ENCODE measurements around the gene FAM72A.
"Not testable (repeated sequence)": the region's sequence is repeated elsewhere in the genome, so short reads cannot be mapped to it uniquely, and the experiment has no call there.

Gene FAM72A

GRCh38 chr1:206215600-206216392 lies 13.2 kb upstream of the FAM72A start:
- not testable (repeated sequence) for DNase-seq

GRCh38 chr1:206210802-206211201 lies 8.2 kb upstream of the FAM72A start:
- DNase-seq: not testable (repeated sequence)

GRCh38 chr1:206205569-206205968 lies 2.9 kb upstream of the FAM72A start:
- DNase-seq: peak; percentile 0 to 1

- DNase-seq: peak in 1 of 2 donors; percentile 0
Measured at GRCh38 chr1:206204871-206205270, 2.2 kb upstream of the FAM72A start.

- DNase-seq: not testable (repeated sequence)
Measured at GRCh38 chr1:206204159-206204511, 1.5 kb upstream of the FAM72A start.

- peak; percentile 31 to 33 for DNase-seq
Measured at GRCh38 chr1:206203364-206204158, 922 bp upstream of the FAM72A start, which contains the start of gene SRGAP2. SRGAP2 (plus strand) TSS chr1:206203541; CDS start chr1:206205971, 2,430 bp downstream.

- not testable (repeated sequence) for DNase-seq
Measured at GRCh38 chr1:206196748-206197424, 5.8 kb downstream of the FAM72A start.

- DNase-seq: not testable (repeated sequence)
Measured at GRCh38 chr1:206195182-206195581, 7.5 kb downstream of the FAM72A start.

GRCh38 chr1:206186826-206187225 lies 15.8 kb downstream of the FAM72A start:
- DNase-seq: not testable (repeated sequence)

- not testable (repeated sequence) for DNase-seq
Measured at GRCh38 chr1:206185778-206186177, 16.9 kb downstream of the FAM72A start.

- DNase-seq: not testable (repeated sequence)
Measured at GRCh38 chr1:206183788-206184187, 18.9 kb downstream of the FAM72A start.

- not testable (repeated sequence) for DNase-seq
Measured at GRCh38 chr1:206182368-206183317, 20.0 kb downstream of the FAM72A start.

GRCh38 chr1:206179666-206180065 lies 23.0 kb downstream of the FAM72A start:
- not testable (repeated sequence) for DNase-seq

- not testable (repeated sequence) for DNase-seq
Measured at GRCh38 chr1:206178061-206178989, 24.3 kb downstream of the FAM72A start.

- not testable (repeated sequence) for DNase-seq
Measured at GRCh38 chr1:206176114-206176502, 26.5 kb downstream of the FAM72A start.

- DNase-seq: not testable (repeated sequence)
Measured at GRCh38 chr1:206175459-206176113, 27.1 kb downstream of the FAM72A start.

- not testable (repeated sequence) for DNase-seq
Measured at GRCh38 chr1:206174182-206174868, 28.3 kb downstream of the FAM72A start.

- not testable (repeated sequence) for DNase-seq
Measured at GRCh38 chr1:206173110-206173719, 29.4 kb downstream of the FAM72A start.

GRCh38 chr1:206169794-206170193 lies 32.8 kb downstream of the FAM72A start:
- not testable (repeated sequence) for DNase-seq

Data from activated CD4-positive, alpha-beta T cell treated with anti-CD3 and anti-CD28 coated beads for 4 hours (primary cell).